ENCODE data around the gene FUT6.

Gene FUT6

GRCh38 chr19:5804516-5805461 is 34.7 kb downstream of the FUT6 start, which contains the start of gene NRTN:
TSS of gene NRTN (plus strand) at chr19:5805067. CDS start at chr19:5824166, 19,099 bp downstream.
- DNase-seq, result no peak

- peak; percentile 94 for DNase-seq
Observed at GRCh38 chr19:5803752-5804515, 35.6 kb downstream of the FUT6 start.

GRCh38 chr19:5803441-5803751 is 36.1 kb downstream of the FUT6 start:
- DNase-seq, result no peak

DNA sequence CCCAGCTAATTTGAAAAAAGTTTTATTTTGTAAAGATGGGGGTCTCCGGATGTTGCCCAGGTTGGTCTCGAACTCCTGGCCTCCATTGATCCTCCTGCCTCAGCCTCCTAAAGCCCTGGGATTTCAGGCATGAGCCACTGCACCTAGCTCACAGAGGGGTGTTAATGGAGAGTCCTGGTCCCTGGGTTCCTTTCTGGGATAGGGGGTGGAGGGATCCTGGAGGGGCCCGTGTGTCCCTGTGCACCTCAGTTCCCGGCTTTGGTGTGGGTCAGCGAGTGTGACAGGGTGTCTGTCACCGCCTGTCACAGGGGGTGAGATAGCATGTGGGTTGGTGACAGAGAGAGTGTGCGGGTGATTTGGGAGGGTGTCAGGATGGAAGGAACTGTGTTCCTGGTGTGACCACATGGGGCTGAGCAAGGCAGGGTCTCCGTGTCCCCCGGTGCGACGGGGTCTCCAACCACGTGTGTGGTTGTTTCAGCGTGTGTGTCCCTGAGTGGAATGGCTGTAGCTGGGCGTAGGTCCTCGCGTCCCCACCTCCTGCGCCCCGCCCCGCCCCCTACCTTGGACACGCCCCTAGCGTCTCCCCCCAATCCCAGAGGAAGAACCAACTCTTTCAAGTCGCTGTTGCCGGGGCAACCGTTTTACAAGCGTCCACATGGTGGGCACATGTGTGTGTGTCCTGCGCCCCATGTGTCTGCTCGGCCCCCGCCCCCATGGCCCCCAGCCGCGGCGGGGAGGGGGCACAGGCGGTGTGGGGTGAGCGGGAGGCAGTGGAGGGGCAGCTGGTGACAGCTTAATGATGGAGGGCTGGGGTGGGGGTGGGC is 37.5 kb downstream of the FUT6 start:
- no peak for DNase-seq

DNA sequence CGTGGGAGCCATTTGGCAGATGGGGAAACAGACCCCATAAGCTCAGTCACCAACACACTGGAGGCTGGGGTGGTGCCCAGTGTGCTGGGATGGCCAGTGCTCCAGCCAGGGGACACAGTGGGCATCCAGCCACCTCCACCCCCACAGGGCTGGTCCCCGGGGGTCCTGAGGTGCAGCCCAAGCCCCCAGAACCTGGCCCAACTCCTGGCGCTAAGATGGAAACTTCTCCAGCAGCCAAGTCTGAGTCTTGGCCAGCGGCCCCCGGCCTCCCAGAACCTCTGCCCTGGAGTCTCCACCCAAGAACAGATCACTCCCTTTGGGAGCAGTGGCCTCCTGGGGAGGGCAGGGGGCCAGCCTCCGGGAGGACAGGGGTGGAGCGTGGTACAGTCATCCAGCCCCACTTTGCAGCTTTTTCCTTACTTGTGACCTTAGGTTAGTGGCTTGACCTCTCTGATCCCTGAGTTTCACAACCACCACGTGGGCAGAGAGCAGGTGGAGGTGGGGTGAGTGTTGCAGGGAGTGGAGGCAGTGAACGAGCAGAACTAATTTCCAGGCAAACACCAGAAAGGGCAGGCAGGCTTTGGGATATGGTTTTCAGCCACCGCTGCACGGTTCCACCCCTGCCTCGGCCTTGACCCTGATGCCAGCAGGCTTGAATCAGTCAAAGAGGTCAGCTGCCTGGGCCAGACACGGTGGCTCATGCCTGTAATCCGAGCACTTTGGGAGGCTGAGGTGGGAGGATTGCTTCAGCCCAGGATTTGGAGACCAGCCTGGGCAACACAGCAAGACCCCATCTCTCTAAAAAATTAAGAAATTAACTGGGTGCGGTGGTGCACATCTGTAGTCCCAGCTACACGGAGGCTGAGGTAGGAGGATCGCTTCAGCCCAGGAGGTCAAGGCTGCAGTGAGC is 38.9 kb downstream of the FUT6 start:
- DNase-seq, result no peak

DNA sequence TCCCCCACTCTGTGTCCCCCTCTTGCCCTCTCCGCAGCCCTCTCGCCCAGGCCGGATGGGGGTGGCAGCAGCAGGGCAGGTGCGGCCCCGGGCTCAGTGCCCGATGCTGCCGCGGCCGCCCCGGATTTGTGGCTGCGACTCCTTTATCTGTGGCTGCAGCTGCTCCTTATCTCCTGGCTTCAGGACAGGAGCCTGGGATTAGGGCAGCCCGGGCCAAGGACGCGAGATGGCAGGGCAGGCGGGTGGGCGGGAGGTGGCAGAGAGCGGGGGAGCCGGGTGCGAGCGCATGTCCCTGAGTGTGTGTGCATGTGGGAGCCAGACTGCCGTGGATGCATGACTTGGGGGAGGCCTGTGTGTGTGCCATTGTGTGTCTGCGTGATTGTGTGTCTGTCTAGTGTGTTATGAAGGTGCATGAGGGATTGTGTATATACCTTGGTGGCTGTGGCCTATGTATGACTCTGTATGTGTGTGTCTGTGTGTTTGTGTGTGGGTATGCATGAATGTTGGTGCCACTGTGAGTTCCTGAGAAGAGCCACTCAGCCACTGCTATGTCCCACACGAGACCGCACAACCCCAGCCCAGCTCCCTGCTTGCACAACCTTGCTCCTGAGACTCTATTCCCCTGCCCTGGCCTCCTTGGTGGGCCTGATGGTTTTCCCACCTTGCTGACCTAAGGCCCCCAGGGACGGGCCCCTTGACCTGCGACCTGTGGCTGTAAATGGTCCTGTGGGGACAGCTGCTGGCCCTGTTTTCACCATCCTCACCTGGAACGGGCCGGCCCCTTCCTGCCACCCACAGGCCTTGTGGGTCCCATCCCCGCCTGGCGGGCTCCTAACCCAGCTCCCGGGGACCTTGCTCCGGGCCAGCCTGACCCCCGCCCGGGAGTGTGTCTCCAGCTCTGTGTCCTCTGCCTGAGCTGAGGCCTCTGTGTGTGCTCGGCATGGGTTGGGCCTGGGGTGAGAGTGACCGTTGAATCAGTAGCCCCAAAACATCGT is 40.0 kb downstream of the FUT6 start:
- DNase-seq, result peak; percentile 62

DNA sequence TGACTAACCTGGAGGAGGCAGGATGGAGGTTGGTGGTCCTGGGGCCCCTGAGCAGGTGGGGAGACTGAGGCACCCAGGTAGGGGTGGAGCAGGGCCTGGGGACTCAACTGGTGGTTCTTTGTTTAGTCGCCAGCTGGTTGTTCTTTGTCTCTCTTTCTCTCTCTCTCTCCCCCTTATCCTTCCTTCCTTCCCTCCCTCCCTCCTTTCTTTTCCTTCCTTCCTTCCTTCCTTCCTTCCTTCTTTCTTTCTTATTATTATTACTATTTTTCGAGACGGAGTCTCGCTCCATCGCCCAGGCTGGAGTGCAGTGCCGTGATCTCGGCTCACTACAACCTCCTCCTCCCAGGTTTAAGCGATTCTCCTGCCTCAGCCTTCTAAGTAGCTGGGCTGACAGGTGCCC is 41.3 kb downstream of the FUT6 start:
- no peak for DNase-seq

DNA sequence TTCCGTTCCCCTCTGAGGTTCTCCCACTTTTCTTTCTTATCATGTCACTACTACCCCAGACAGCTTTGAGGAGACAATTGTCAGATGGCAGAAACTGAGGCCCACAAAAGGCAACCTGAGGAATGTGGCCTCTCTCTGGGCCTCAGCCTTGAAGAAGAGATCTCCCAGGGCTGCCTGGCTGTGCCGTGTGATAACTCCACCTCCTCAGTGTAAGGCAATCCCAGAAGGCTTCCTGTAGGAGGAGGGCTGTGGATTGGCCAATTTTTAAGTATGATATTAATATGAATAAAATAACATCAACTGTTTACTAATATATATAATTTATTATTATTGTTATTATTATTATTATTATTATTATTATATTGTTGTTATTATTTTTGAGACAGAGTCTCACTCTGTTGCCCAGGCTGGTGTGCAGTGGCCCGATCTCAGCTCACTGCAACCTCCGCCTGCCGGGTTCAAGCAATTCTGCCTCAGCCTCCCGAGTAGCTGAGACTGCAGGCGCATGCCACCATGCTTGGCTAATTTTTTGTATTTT is 44.1 kb downstream of the FUT6 start:
- DNase-seq, result no peak

GRCh38 chr19:5793188-5793587 is 46.3 kb downstream of the FUT6 start:
- no peak for DNase-seq

GRCh38 chr19:5792224-5792623 is 47.3 kb downstream of the FUT6 start:
- no peak for DNase-seq

DNA sequence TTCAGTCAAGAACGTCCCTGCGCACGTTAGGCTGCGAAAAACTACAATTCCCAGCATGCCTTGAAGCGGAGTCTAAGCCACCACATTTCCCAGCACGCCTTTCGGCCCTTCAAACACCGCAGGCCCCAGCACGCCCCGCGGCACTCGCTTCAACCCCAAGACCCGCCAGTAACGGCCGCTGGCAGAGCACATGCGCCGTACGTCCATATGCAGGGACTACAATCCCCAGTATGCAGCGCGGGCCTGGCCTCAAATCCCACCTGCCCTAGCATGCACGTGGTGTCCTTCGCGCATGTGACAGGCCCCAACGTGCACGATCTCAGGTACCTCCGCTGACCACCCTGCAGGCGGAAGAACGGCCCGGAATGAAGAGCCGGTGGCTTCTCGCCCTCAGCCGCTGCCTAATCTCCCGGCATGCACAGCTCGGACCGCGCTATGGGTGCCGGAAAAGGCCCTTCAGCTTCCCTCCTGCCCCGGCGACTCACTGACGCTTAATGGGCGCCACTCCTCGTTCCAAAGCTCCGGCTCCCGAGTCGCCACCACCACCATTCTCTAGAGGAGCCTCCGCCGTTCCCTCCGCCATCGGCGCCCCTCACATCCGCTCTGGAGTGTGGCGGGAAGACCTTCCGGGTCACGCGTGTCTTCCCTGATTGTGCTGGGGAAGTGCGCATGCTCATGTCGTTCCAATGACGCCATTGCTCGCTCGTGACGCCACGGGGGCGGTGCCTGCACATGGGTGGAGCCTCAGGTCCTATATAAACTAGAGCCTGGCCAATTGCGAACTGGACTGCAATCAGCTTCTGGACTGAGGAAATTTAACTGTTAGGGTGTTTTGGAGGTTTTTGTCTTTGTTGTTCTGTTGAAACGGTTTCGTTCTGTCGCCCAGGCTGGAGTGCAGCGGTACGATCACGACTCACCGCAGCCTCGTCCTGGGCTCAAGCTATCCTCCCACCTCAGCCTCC is 48.7 kb downstream of the FUT6 start, which contains the start of gene DUS3L:
Gene DUS3L (minus strand): TSS at position 605 of the 962 bp plus-strand sequence. CDS start 22 bp downstream, at position 583.
- DNase-seq, result peak; percentile 98

GRCh38 chr19:5789886-5790558 is 49.5 kb downstream of the FUT6 start:
- DNase-seq, result no peak

DNA sequence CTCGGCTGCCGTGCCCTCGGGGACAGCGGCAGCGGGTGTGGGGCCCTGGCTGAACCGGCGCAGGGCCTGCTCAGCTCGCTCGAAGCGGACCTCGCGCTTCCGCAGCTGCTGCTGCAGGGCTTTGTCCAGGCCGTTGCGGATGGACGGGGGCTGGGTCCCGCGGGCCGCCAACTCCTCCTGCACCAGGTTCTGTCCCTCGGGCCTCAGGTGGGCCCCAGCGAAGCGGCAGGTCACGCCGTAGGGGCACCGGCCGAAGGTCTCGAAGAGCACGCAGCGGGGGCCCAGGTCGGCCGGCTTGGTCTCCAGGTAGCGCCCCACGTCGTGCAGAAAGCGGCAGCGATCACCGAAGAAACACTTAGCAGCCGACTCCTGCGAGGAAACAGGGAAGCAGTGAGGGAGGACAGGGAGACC is 50.1 kb downstream of the FUT6 start:
- no peak for DNase-seq

DNA sequence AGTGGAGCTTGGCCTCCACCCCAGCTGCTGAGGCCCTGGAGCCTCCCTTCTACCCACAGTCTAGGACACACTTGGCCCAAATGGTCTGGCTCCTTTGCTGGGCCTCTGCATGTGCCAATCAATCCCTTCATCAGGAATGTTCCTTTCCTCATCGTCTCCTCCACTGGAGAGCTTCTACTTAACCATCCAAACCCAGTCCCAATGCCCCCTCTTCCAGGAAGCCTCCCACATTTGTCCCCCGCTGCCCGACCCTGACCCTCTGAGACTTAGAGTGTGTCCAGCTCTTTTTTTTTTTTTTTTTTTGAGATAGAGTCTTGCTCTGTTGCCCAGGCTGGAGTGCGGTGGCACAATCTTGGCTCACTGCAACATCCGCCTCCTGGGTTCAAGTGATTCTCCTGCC is 51.1 kb downstream of the FUT6 start:
- no peak for DNase-seq

- DNase-seq, result no peak
Observed at GRCh38 chr19:5787409-5788182, 51.9 kb downstream of the FUT6 start.

DNA sequence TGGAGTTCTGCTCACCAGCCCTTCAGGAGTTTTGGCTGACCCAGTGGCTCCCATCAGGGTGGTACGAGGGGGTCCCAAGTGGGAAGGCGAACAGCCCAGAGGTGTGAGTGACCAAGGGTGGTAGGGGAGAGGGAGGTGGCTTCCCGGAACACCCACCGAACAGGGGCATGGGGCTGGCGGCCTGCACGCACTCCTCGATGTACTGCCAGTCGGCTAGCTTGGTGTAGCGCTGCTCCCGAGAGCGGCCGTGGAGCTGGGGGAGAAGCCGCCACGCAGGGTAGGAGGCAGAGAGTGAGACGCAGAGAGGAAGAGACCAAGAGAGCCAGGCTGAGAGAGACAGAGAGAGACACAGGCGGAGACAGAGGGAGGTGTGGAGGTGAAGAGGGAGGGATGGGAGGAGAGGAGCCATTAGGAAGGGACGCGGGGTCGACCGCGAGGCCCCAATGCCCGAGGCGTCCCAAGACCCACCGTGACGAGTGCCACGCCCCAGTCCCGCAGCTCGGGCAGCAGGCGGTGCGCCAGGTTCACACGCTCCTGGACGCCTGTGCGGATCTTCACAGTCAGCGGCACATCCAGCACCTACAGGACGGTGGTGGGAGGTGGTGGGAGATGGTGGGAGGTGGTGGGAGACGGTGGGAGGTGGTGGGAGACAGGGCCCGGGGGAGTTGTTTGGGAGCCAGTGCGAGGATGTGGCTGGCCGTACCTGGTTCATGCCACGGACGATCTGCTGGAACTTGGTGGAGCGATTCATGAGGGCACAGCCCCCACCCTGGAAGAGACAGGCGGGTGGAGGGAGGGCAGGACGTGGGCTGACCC is 52.7 kb downstream of the FUT6 start:
- DNase-seq, result no peak

DNA sequence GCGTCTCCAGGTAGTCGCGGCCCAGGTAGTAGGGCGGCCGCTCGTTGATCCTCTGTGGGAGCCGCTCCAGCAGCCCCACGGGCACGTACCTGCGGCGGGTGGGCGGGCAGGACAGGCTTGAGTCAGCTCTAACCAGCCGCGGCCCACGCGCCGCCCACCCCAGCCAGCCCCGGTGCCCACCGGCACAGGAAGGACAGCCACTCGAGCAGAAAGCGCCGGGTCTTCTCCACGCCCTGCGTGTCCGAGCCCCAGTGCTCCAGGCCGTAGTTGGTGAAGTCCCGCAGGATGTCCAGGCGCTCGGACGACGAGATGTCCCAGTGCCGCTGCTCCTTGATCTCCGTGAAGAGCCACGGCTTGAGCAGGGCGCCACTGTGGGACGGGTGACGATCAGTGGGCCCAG is 54.1 kb downstream of the FUT6 start:
- DNase-seq, result no peak

Data from femur (tissue), 1 donor.